GM12878 (cell line): ENCODE data around the gene LRRC26. TPM values are rescaled to one million over a fixed set of nuclear protein-coding genes. Genes with fewer than 3 reads are reported as not detected.

ENCODE experiments used
- ATAC-seq: fragments of 200-7000 bp; cut with Tn5 transposase; 3 replicates; pipeline ENCODE4 v1.9.1; 2020; ENCODE audit warnings: mild to moderate bottlenecking, moderate library complexity
- BruUV-seq: library from RNA; stranded (reverse); fragments of 400-500 nt; replicated peaks from 2 replicates; lab custom pipeline; 2021; lab: Mats Ljungman, UMichigan
- CTCF ChIA-PET: fragments of 300-600 bp; sonication (Branson Sonifier 250); formaldehyde crosslinking; extraction: SDS; loops from one replicate; lab custom pipeline; 2021; ENCODE audit warnings: inconsistent platforms; lab: Yijun Ruan, JAX
- POLR2A ChIA-PET: fragments of 350-600 bp; formaldehyde crosslinking; extraction: SDS; loops from one replicate; lab custom pipeline; 2021; ENCODE audit warnings: inconsistent platforms; lab: Charles Lee
- RAD21 ChIA-PET: fragments of 300-600 bp; sonication (Branson Sonifier 250); formaldehyde crosslinking; loops from one replicate; lab custom pipeline; 2023; ENCODE audit warnings: antibody characterized with exemption; ENCODE audit not compliant: unreplicated experiment; lab: Charles Lee
- SMC1A ChIA-PET: fragments of 300-600 bp; sonication (Branson Sonifier 250); formaldehyde crosslinking; loops from one replicate; lab custom pipeline; 2023; ENCODE audit not compliant: unreplicated experiment, uncharacterized antibody; lab: Charles Lee
- DNase-seq: peaks from one replicate; pipeline ENCODE4 v3.0.0-alpha.2; 2011; ENCODE audit warnings: low read depth, low spot score
- FAIRE-seq: peaks from 3 replicates; lab custom pipeline; 2011; peaks lifted over from hg19 to GRCh38; lab: Jason Lieb, UNC
- H2AFZ ChIP-seq: 2 replicates; pipeline ENCODE4 v1.6.0; 2011; ENCODE audit warnings: low read depth, low read length, control low read depth; ENCODE audit not compliant: control insufficient read depth
- H3K27ac ChIP-seq: 2 replicates; pipeline ENCODE4 v1.5.1; 2011; ENCODE audit warnings: control low read depth; ENCODE audit not compliant: control insufficient read depth, insufficient read depth
- H3K27me3 ChIP-seq, 2 experiments: replicated peaks in 1 of 2; 2 replicates each; pipeline versions ENCODE4 v1.6.0 to v1.6.1; 2011; ENCODE audit warnings: low read length in 1 of 2; ENCODE audit not compliant: control insufficient read depth in 2 of 2, insufficient read depth in 2 of 2
- H3K36me3 ChIP-seq, 2 experiments: 2 replicates each; pipeline ENCODE4 v1.5.1; 2011; ENCODE audit warnings: low read length in 1 of 2; ENCODE audit not compliant: control insufficient read depth in 2 of 2, insufficient read depth in 2 of 2
- H3K4me1 ChIP-seq: 2 replicates; pipeline ENCODE4 v1.6.1; 2011; ENCODE audit warnings: mild to moderate bottlenecking, low read length, moderate library complexity, mixed read lengths; ENCODE audit not compliant: control insufficient read depth, insufficient read depth
- H3K4me2 ChIP-seq: 2 replicates; pipeline ENCODE4 v1.6.0; 2011; ENCODE audit warnings: control low read depth; ENCODE audit not compliant: control insufficient read depth, insufficient read depth
- H3K4me3 ChIP-seq: fragments of 200-600 bp; sonication (generic); 2 replicates; pipeline ENCODE4 v1.5.1; 2016
- H3K79me2 ChIP-seq: 2 replicates; pipeline ENCODE4 v1.6.0; 2011; ENCODE audit warnings: low read length; ENCODE audit not compliant: control insufficient read depth, insufficient read depth
- H3K9ac ChIP-seq: 2 replicates; pipeline ENCODE4 v1.8.0; 2011; ENCODE audit warnings: low read length, control low read depth, mixed read lengths; ENCODE audit not compliant: control insufficient read depth, insufficient read depth
- H3K9me3 ChIP-seq: replicated peaks from 3 replicates; pipeline ENCODE4 v1.5.1; 2011; ENCODE audit warnings: mild to moderate bottlenecking, low read length; ENCODE audit not compliant: control insufficient read depth, insufficient read depth
- H4K20me1 ChIP-seq: 2 replicates; pipeline ENCODE4 v1.6.0; 2011; ENCODE audit not compliant: control insufficient read depth, insufficient read depth
- DPF2 ChIP-seq: fragments of 450-650 bp; IDR thresholded peaks from 2 replicates; pipeline ENCODE4 v1.6.1; 2017; ENCODE audit warnings: mild to moderate bottlenecking
- FOXK2 ChIP-seq: fragments of 450-650 bp; IDR thresholded peaks from 2 replicates; pipeline ENCODE4 v1.6.1; 2017; ENCODE audit warnings: mild to moderate bottlenecking, moderate library complexity
- MEF2A ChIP-seq: IDR thresholded peaks from 2 replicates; pipeline ENCODE4 v1.6.1; 2011; ENCODE audit warnings: low read depth, mild to moderate bottlenecking, low read length, moderate library complexity; ENCODE audit not compliant: insufficient read depth
- NR2F1 ChIP-seq: fragments of 450-650 bp; conservative IDR thresholded peaks from 2 replicates; pipeline ENCODE4 v1.6.1; 2017; ENCODE audit warnings: mild to moderate bottlenecking
- SRF ChIP-seq, 2 experiments: IDR thresholded peaks; 2 replicates each; pipeline ENCODE4 v1.6.1; 2011; ENCODE audit warnings: low read depth in 2 of 2, low read length in 2 of 2, mild to moderate bottlenecking in 1 of 2, moderate library complexity in 1 of 2
- SUPT20H ChIP-seq: IDR thresholded peaks from 2 replicates; pipeline ENCODE4 v1.6.1; 2011; ENCODE audit warnings: low read depth, mild to moderate bottlenecking, low read length, moderate library complexity, borderline replicate concordance; ENCODE audit not compliant: control insufficient read depth
- YBX1 ChIP-seq: fragments of 450-650 bp; IDR thresholded peaks from 2 replicates; pipeline ENCODE4 v1.6.1; 2016; ENCODE audit warnings: antibody characterized with exemption
- ZNF217 ChIP-seq: fragments of 450-650 bp; IDR thresholded peaks from 2 replicates; pipeline ENCODE4 v1.6.1; 2017; ENCODE audit warnings: antibody characterized with exemption, mild to moderate bottlenecking
- WGBS: methylation state at CpG from one replicate; pipeline ENCODE4 v1.1.6; 2016; ENCODE audit warnings: low lambda C conversion rate; ENCODE audit not compliant: insufficient replicate concordance, insufficient coverage; ENCODE audit errors: missing lambda C conversion rate; 5-methylcytosine and 5-hydroxymethylcytosine counted together
- in situ Hi-C: fragments of 300-500 bp; cut with MboI; formaldehyde crosslinking; loops from 9 replicates; pipeline ENCODE4 v1.14.3; 2018; ENCODE audit warnings: mixed read lengths
- intact Hi-C: fragments of 100-400 bp; cut with micrococcal nuclease; formaldehyde crosslinking; loops from one replicate; pipeline ENCODE4 v1.14.2; 2022; ENCODE audit not compliant: unreplicated experiment
- polyA plus RNA-seq, 11 experiments: library from polyadenylated mRNA; depleted of rRNA in 4 of 11; unstranded in 6 of 11; stranded (reverse) in 5 of 11; fragments of >200 nt; fragmentation: Nextera tagmentation in 4 of 11; fragmentation: Illumina TruSeq in 1 of 11; extraction: Ambion mirVana in 4 of 11; extraction: Trizol in 1 of 11; gene quantifications; 1 replicate in 1 of 11; 2 replicates in 10 of 11; pipeline versions ENCODE4 v1.2.1 to v1.2.3, GENCODE V29; 2011 to 2016; ENCODE audit warnings: inconsistent platforms in 2 of 11, missing spikeins in 2 of 11, low read depth in 1 of 11
- total RNA-seq, 4 experiments: library from RNA; depleted of rRNA in 3 of 4; stranded (reverse); fragments of >200 nt in 3 of 4; fragmentation: Illumina TruSeq in 1 of 4; extraction: Trizol in 1 of 4; gene quantifications; 2 replicates each; pipeline versions ENCODE4 v1.2.1 to v1.2.3, GENCODE V29; 2013 to 2021
- TF ChIP-seq, protein P1 (sequence below): fragments of 450-650 bp; formaldehyde crosslinking; IDR thresholded peaks from 2 replicates; pipeline ENCODE4 v1.4.0; 2020; ENCODE audit warnings: mild to moderate bottlenecking, moderate library complexity
- TF ChIP-seq, protein P2 (sequence below): IDR thresholded peaks from 2 replicates; pipeline ENCODE4 v1.6.1; 2011; ENCODE audit warnings: borderline replicate concordance, low read depth, mild to moderate bottlenecking, moderate library complexity, mixed read lengths, low read length; ENCODE audit not compliant: insufficient read depth; ENCODE audit errors: extremely low read length
- TF ChIP-seq, protein P3 (sequence below): fragments of 450-650 bp; IDR thresholded peaks from 2 replicates; pipeline ENCODE4 v1.6.1; 2014; ENCODE audit warnings: mild to moderate bottlenecking

Gene LRRC26
- total and polyA plus RNA-seq, 10 of the 15 experiments (the other 5 are each of a cell fraction or from before 2014, with no cell fraction given): 0.29 to 0.91 (median 0.64) TPM; not detected in 5

DNA sequence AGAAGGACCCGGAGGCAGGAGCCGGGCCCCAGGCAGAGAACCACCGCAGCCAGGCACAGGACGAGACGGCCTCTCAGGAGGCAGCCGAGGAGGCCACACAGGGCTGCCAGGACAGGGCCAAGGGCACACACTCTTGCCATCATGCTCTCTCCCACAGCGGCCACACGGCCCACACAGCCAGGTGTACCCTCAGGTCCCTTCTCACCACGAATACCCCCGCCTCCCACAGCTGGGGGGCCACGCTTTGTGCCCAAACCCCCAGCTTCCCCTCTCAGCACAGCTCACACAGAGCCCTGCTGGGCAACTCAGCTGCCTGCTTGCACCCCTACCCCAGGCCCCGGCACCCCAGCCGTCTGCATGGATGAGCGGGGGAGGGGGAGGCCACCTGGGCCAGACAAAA, 23.9 kb upstream of the LRRC26 start (continued):
- TF ChIP-seq, protein P1, sequence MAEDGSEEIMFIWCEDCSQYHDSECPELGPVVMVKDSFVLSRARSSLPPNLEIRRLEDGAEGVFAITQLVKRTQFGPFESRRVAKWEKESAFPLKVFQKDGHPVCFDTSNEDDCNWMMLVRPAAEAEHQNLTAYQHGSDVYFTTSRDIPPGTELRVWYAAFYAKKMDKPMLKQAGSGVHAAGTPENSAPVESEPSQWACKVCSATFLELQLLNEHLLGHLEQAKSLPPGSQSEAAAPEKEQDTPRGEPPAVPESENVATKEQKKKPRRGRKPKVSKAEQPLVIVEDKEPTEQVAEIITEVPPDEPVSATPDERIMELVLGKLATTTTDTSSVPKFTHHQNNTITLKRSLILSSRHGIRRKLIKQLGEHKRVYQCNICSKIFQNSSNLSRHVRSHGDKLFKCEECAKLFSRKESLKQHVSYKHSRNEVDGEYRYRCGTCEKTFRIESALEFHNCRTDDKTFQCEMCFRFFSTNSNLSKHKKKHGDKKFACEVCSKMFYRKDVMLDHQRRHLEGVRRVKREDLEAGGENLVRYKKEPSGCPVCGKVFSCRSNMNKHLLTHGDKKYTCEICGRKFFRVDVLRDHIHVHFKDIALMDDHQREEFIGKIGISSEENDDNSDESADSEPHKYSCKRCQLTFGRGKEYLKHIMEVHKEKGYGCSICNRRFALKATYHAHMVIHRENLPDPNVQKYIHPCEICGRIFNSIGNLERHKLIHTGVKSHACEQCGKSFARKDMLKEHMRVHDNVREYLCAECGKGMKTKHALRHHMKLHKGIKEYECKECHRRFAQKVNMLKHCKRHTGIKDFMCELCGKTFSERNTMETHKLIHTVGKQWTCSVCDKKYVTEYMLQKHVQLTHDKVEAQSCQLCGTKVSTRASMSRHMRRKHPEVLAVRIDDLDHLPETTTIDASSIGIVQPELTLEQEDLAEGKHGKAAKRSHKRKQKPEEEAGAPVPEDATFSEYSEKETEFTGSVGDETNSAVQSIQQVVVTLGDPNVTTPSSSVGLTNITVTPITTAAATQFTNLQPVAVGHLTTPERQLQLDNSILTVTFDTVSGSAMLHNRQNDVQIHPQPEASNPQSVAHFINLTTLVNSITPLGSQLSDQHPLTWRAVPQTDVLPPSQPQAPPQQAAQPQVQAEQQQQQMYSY (CRISPR knock-in tag): no peak
- no peak for TF ChIP-seq YBX1
- TF ChIP-seq, protein P2, sequence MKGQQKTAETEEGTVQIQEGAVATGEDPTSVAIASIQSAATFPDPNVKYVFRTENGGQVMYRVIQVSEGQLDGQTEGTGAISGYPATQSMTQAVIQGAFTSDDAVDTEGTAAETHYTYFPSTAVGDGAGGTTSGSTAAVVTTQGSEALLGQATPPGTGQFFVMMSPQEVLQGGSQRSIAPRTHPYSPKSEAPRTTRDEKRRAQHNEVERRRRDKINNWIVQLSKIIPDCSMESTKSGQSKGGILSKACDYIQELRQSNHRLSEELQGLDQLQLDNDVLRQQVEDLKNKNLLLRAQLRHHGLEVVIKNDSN: no peak
- TF ChIP-seq, protein P3, sequence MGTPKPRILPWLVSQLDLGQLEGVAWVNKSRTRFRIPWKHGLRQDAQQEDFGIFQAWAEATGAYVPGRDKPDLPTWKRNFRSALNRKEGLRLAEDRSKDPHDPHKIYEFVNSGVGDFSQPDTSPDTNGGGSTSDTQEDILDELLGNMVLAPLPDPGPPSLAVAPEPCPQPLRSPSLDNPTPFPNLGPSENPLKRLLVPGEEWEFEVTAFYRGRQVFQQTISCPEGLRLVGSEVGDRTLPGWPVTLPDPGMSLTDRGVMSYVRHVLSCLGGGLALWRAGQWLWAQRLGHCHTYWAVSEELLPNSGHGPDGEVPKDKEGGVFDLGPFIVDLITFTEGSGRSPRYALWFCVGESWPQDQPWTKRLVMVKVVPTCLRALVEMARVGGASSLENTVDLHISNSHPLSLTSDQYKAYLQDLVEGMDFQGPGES: no peak
- no peak for TF ChIP-seq SRF (IDR thresholded peaks at IDR 0.05; ENCODE audit: low read depth in 2 of 2, low read length in 2 of 2)
- no peak for TF ChIP-seq ZNF217

DNA sequence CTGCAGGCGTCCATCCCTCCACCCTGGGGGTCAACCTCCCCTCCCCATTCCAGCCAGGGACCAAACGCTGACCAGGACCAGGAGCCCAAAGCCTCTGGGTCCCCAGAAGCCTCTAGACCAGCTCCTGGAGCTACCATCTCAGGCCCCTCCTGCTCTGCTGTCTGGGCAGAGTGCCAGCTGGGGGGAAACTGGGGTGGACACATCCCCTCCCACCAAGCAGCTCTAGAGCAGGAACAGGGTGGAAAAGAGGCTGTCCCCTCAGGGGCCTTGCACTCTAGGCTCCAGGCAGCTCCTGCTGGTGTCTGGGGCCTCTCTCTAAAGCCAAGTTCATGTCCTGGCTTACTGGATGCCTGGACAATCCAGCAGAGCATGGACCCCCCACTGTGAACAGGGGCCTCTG, 23.0 kb upstream of the LRRC26 start:
- Histone ChIP-seq H3K36me3 (peaks cover 0 to 7% of the 10 kb centered on the region in 2 experiments; a peak in 2 of 4 replicates), H3K79me2 (peaks cover 19% of the 10 kb centered on the region), H3K9ac (no peak overlapping the region), H3K9me3 (no peaks in the 10 kb centered on the region), H3K27me3 (no peaks in the 10 kb centered on the region), H3K27ac (no peak overlapping the region), H3K4me3 (no peak overlapping the region), H4K20me1 (peaks cover 7% of the 10 kb centered on the region; the same call in 1 of the 2 replicates), H2AFZ (no peak overlapping the region), H3K4me2 (no peak overlapping the region), H3K4me1 (peaks cover 7% of the 10 kb centered on the region)
- FAIRE-seq: no peak
- intact Hi-C loops (no loop called here), in situ Hi-C loops (no loop called here)
- BruUV-seq: no TSS peak
- no peak for DNase-seq
- POLR2A ChIA-PET: interaction anchor here (0.5 to 2.8 kb wide), 4 partner anchors 27 to 63 kb away, joined by 3 to 10 read pairs (median 5); partner anchors contain the start of gene CYSRT1
- RAD21 ChIA-PET: no interaction called here
- CTCF ChIA-PET: interaction anchor here (0.7 kb wide), 1 partner anchor 11 kb away, joined by 3 read pairs; no protein-coding TSS in a partner anchor
- WGBS: 51% methylated on average over 2 of the region's 2 CpGs
- SMC1A ChIA-PET: no interaction called here
- no peak for ATAC-seq
- TF ChIP-seq MEF2A (no peak), DPF2 (no peak), FOXK2 (no peak), SUPT20H (no peak), NR2F1 (no peak)
